T-helper 2 cell treated with Interferon-gamma antibody and Interleukin-4, amounts not matched to agents 100 ng/mL and 5 ng/mL, for 36 hours (primary cell): ENCODE measurements around the gene ADGRG1. TPM values are rescaled to one million over a fixed set of nuclear protein-coding genes. Genes with fewer than 3 reads are reported as not detected.

Experiments used
- intact Hi-C: fragments of 100-400 bp; cut with micrococcal nuclease; formaldehyde crosslinking; loops from one replicate; pipeline ENCODE4 v1.15.1; 2023
- total RNA-seq: library from RNA; stranded (reverse); gene quantifications from 2 replicates; pipeline ENCODE4 v1.2.3, GENCODE V29; 2022

The ADGRG1 gene
- total RNA-seq, 1 donor from 2014 or later, result 2.4 TPM

- intact Hi-C loops, result loop anchor here (5.0 kb wide), 2 partner anchors 76 to 91 kb away; partner anchors contain the start of gene KATNB1
Observed at GRCh38 chr16:57645691-57646387, 17.4 kb downstream of the ADGRG1 start.

GRCh38 chr16:57646388-57647039, 18.1 kb downstream of the ADGRG1 start:
- intact Hi-C loops, result loop anchor here (5.0 kb wide), 2 partner anchors 76 to 91 kb away; partner anchors contain the start of gene KATNB1

- intact Hi-C loops, result loop anchor here (5.0 kb wide), 2 partner anchors 75 to 90 kb away; partner anchors contain the start of gene KATNB1
Observed at GRCh38 chr16:57647136-57647875, 18.9 kb downstream of the ADGRG1 start.

GRCh38 chr16:57648125-57648524, 19.7 kb downstream of the ADGRG1 start:
- intact Hi-C loops, result loop anchor here (5.0 kb wide), 2 partner anchors 74 to 89 kb away; partner anchors contain the start of gene KATNB1

- intact Hi-C loops, result loop anchor here (1.0 to 5.0 kb wide), 6 partner anchors 40 to 349 kb away; partner anchors contain the start of gene KATNB1
Observed at GRCh38 chr16:57648581-57649442, 20.4 kb downstream of the ADGRG1 start.

- intact Hi-C loops, result loop anchor here (1.0 to 5.0 kb wide), 6 partner anchors 40 to 349 kb away; partner anchors contain the start of gene KATNB1
Observed at GRCh38 chr16:57649443-57649751, 21.0 kb downstream of the ADGRG1 start.

GRCh38 chr16:57649846-57650245, 21.4 kb downstream of the ADGRG1 start:
- intact Hi-C loops, result loop anchor here (1.0 to 5.0 kb wide), 6 partner anchors 41 to 350 kb away; partner anchors contain the start of gene KATNB1

- intact Hi-C loops, result no loop called here
Observed at GRCh38 chr16:57651344-57652333, 23.2 kb downstream of the ADGRG1 start.

- intact Hi-C loops, result no loop called here
Observed at GRCh38 chr16:57652695-57653471, 24.5 kb downstream of the ADGRG1 start.

GRCh38 chr16:57653936-57654335, 25.5 kb downstream of the ADGRG1 start:
- intact Hi-C loops, result no loop called here

GRCh38 chr16:57656342-57656955, 28.0 kb downstream of the ADGRG1 start:
- intact Hi-C loops, result no loop called here

GRCh38 chr16:57657228-57657627, 28.8 kb downstream of the ADGRG1 start:
- intact Hi-C loops, result no loop called here

- intact Hi-C loops, result no loop called here
Observed at GRCh38 chr16:57658130-57658877, 29.9 kb downstream of the ADGRG1 start.

- intact Hi-C loops, result no loop called here
Observed at GRCh38 chr16:57658878-57659674, 30.6 kb downstream of the ADGRG1 start.

- intact Hi-C loops, result no loop called here
Observed at GRCh38 chr16:57660715-57661463, 32.5 kb downstream of the ADGRG1 start.

- intact Hi-C loops, result no loop called here
Observed at GRCh38 chr16:57661510-57661909, 33.1 kb downstream of the ADGRG1 start.
